Measurements from ENCODE around the gene SETSIP.
A peak's percentile ranks its signal among the peaks of the same experiment; 100 is the strongest.

Gene SETSIP

DNA sequence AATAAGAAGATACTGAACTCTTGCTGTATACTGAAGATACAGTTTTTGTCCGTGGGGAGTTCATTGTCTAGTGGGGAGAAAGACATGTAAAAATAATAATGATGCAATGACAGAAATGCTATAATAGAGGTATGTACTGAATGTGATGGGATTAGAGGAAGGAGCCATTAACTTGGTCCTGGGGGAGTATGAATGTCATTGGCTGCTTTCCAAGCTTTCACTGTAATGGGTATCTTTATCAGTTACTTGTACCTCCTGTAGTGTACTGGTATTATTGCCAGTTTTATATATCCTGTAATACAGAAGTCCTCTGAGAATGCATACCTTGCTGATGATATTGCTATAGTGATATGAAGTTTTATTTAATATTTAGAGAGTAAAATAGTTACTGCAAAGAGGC, 12.3 kb upstream of the SETSIP start (continued):
- TF ChIP-seq, protein P1, sequence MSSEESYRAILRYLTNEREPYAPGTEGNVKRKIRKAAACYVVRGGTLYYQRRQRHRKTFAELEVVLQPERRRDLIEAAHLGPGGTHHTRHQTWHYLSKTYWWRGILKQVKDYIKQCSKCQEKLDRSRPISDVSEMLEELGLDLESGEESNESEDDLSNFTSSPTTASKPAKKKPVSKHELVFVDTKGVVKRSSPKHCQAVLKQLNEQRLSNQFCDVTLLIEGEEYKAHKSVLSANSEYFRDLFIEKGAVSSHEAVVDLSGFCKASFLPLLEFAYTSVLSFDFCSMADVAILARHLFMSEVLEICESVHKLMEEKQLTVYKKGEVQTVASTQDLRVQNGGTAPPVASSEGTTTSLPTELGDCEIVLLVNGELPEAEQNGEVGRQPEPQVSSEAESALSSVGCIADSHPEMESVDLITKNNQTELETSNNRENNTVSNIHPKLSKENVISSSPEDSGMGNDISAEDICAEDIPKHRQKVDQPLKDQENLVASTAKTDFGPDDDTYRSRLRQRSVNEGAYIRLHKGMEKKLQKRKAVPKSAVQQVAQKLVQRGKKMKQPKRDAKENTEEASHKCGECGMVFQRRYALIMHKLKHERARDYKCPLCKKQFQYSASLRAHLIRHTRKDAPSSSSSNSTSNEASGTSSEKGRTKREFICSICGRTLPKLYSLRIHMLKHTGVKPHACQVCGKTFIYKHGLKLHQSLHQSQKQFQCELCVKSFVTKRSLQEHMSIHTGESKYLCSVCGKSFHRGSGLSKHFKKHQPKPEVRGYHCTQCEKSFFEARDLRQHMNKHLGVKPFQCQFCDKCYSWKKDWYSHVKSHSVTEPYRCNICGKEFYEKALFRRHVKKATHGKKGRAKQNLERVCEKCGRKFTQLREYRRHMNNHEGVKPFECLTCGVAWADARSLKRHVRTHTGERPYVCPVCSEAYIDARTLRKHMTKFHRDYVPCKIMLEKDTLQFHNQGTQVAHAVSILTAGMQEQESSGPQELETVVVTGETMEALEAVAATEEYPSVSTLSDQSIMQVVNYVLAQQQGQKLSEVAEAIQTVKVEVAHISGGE (tag by site-specific recombination; conservative IDR thresholded peaks at IDR 0.05; ENCODE audit: low read depth), result no peak; the same call in 1 of the 2 replicates
- no peak for TF ChIP-seq ZNF404 (tag by site-specific recombination; IDR thresholded peaks at IDR 0.05)
- TF ChIP-seq ZNF2 (tag by site-specific recombination; IDR thresholded peaks at IDR 0.05), result 0 out of 2 replicates have a peak, but pooled peaks have one; percentile 42
- peak; percentile 53; the same call in 1 of the 2 replicates for TF ChIP-seq ZNF501 (tag by site-specific recombination; IDR thresholded peaks at IDR 0.05)
- no peak for TF ChIP-seq ZNF837 (tag by site-specific recombination; IDR thresholded peaks at IDR 0.05)
- TF ChIP-seq WT1 (tag by site-specific recombination; IDR thresholded peaks at IDR 0.05), result peak; percentile 83
- TF ChIP-seq ZXDB (tag by site-specific recombination; IDR thresholded peaks at IDR 0.05), result peak; percentile 77
- no peak for TF ChIP-seq ZNF169 (tag by site-specific recombination; IDR thresholded peaks at IDR 0.05)
- TF ChIP-seq ZNF624 (tag by site-specific recombination; IDR thresholded peaks at IDR 0.05), result no peak
- TF ChIP-seq, protein P2, sequence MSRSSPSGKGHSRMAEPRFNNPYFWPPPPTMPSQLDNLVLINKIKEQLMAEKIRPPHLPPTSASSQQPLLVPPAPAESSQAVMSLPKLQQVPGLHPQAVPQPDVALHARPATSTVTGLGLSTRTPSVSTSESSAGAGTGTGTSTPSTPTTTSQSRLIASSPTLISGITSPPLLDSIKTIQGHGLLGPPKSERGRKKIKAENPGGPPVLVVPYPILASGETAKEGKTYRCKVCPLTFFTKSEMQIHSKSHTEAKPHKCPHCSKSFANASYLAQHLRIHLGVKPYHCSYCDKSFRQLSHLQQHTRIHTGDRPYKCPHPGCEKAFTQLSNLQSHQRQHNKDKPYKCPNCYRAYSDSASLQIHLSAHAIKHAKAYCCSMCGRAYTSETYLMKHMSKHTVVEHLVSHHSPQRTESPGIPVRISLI (tag by site-specific recombination; IDR thresholded peaks at IDR 0.05), result no peak
- TF ChIP-seq ZNF610 (tag by site-specific recombination; IDR thresholded peaks at IDR 0.05; ENCODE audit: borderline replicate concordance), result peak; percentile 77
- TF ChIP-seq, protein P3, sequence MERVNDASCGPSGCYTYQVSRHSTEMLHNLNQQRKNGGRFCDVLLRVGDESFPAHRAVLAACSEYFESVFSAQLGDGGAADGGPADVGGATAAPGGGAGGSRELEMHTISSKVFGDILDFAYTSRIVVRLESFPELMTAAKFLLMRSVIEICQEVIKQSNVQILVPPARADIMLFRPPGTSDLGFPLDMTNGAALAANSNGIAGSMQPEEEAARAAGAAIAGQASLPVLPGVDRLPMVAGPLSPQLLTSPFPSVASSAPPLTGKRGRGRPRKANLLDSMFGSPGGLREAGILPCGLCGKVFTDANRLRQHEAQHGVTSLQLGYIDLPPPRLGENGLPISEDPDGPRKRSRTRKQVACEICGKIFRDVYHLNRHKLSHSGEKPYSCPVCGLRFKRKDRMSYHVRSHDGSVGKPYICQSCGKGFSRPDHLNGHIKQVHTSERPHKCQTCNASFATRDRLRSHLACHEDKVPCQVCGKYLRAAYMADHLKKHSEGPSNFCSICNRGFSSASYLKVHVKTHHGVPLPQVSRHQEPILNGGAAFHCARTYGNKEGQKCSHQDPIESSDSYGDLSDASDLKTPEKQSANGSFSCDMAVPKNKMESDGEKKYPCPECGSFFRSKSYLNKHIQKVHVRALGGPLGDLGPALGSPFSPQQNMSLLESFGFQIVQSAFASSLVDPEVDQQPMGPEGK (tag by site-specific recombination; IDR thresholded peaks at IDR 0.05), result peak; percentile 67
- TF ChIP-seq BCL11B (tag by site-specific recombination; IDR thresholded peaks at IDR 0.05; ENCODE audit: low read depth), result peak; percentile 51; the same call in 1 of the 2 replicates
- TF ChIP-seq TRIM28 (IDR thresholded peaks at IDR 0.05; ENCODE audit: borderline replicate concordance, low read length), result no peak
- no peak for TF ChIP-seq MEIS1 (CRISPR knock-in tag; IDR thresholded peaks at IDR 0.05; ENCODE audit: borderline replicate concordance)
- TF ChIP-seq, protein P4, sequence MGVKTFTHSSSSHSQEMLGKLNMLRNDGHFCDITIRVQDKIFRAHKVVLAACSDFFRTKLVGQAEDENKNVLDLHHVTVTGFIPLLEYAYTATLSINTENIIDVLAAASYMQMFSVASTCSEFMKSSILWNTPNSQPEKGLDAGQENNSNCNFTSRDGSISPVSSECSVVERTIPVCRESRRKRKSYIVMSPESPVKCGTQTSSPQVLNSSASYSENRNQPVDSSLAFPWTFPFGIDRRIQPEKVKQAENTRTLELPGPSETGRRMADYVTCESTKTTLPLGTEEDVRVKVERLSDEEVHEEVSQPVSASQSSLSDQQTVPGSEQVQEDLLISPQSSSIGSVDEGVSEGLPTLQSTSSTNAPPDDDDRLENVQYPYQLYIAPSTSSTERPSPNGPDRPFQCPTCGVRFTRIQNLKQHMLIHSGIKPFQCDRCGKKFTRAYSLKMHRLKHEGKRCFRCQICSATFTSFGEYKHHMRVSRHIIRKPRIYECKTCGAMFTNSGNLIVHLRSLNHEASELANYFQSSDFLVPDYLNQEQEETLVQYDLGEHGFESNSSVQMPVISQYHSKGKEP (tag by site-specific recombination; IDR thresholded peaks at IDR 0.05), result peak; percentile 87
- no peak for TF ChIP-seq ZNF214 (tag by site-specific recombination; IDR thresholded peaks at IDR 0.05; ENCODE audit: borderline replicate concordance)
- TF ChIP-seq, protein P5, sequence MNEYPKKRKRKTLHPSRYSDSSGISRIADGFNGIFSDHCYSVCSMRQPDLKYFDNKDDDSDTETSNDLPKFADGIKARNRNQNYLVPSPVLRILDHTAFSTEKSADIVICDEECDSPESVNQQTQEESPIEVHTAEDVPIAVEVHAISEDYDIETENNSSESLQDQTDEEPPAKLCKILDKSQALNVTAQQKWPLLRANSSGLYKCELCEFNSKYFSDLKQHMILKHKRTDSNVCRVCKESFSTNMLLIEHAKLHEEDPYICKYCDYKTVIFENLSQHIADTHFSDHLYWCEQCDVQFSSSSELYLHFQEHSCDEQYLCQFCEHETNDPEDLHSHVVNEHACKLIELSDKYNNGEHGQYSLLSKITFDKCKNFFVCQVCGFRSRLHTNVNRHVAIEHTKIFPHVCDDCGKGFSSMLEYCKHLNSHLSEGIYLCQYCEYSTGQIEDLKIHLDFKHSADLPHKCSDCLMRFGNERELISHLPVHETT (tag by site-specific recombination; IDR thresholded peaks at IDR 0.05), result peak; percentile 62
- TF ChIP-seq, protein P6, sequence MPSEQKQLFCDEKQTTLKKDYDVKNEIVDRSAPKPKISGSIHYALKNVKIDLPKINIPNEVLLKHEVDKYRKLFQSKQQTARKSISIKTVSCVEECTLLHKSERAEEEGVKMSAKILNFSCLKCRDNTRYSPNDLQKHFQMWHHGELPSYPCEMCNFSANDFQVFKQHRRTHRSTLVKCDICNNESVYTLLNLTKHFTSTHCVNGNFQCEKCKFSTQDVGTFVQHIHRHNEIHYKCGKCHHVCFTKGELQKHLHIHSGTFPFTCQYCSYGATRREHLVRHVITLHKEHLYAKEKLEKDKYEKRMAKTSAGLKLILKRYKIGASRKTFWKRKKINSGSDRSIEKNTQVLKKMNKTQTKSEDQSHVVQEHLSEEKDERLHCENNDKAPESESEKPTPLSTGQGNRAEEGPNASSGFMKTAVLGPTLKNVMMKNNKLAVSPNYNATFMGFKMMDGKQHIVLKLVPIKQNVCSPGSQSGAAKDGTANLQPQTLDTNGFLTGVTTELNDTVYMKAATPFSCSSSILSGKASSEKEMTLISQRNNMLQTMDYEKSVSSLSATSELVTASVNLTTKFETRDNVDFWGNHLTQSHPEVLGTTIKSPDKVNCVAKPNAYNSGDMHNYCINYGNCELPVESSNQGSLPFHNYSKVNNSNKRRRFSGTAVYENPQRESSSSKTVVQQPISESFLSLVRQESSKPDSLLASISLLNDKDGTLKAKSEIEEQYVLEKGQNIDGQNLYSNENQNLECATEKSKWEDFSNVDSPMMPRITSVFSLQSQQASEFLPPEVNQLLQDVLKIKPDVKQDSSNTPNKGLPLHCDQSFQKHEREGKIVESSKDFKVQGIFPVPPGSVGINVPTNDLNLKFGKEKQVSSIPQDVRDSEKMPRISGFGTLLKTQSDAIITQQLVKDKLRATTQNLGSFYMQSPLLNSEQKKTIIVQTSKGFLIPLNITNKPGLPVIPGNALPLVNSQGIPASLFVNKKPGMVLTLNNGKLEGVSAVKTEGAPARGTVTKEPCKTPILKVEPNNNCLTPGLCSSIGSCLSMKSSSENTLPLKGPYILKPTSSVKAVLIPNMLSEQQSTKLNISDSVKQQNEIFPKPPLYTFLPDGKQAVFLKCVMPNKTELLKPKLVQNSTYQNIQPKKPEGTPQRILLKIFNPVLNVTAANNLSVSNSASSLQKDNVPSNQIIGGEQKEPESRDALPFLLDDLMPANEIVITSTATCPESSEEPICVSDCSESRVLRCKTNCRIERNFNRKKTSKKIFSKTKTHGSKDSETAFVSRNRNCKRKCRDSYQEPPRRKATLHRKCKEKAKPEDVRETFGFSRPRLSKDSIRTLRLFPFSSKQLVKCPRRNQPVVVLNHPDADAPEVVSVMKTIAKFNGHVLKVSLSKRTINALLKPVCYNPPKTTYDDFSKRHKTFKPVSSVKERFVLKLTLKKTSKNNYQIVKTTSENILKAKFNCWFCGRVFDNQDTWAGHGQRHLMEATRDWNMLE (tag by site-specific recombination; conservative IDR thresholded peaks at IDR 0.05; ENCODE audit: low read depth), result peak; percentile 40; the same call in 1 of the 2 replicates
- TF ChIP-seq, protein P7, sequence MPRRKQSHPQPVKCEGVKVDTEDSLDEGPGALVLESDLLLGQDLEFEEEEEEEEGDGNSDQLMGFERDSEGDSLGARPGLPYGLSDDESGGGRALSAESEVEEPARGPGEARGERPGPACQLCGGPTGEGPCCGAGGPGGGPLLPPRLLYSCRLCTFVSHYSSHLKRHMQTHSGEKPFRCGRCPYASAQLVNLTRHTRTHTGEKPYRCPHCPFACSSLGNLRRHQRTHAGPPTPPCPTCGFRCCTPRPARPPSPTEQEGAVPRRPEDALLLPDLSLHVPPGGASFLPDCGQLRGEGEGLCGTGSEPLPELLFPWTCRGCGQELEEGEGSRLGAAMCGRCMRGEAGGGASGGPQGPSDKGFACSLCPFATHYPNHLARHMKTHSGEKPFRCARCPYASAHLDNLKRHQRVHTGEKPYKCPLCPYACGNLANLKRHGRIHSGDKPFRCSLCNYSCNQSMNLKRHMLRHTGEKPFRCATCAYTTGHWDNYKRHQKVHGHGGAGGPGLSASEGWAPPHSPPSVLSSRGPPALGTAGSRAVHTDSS (tag by site-specific recombination; IDR thresholded peaks at IDR 0.05), result 0 out of 2 replicates have a peak, but pooled peaks have one; percentile 54
